Natural killer cell (primary cell): ENCODE results near the gene XIST. TPM values are rescaled to one million over a fixed set of nuclear protein-coding genes. Genes with fewer than 3 reads are reported as not detected.

Experiments
- ATAC-seq, 3 donors: fragments of 150-1000 bp in 2 of 3; fragments of 200-7000 bp in 1 of 3; cut with Tn5 transposase; 1 replicate in 1 of 3; 2 replicates in 2 of 3; pipeline ENCODE4 v1.10.0; 2021; ENCODE audit warnings: mild to moderate bottlenecking in 2 of 3, moderate library complexity in 2 of 3
- DNase-seq, 2 donors: peaks; one replicate each; pipeline versions ENCODE4 v3.0.0 to v3.0.0-alpha.2; 2013 to 2021; ENCODE audit warnings: mixed read lengths in 1 of 2
- H3K27ac ChIP-seq: one replicate; pipeline ENCODE4 v1.5.1; 2013; ENCODE audit warnings: mild to moderate bottlenecking, low read length
- H3K27me3 ChIP-seq: one replicate; pipeline ENCODE4 v1.6.1; 2013; ENCODE audit warnings: low read length; ENCODE audit not compliant: control insufficient read depth, insufficient read depth
- H3K36me3 ChIP-seq: one replicate; pipeline ENCODE4 v1.6.1; 2013; ENCODE audit warnings: low read length; ENCODE audit not compliant: control insufficient read depth, insufficient read depth
- H3K4me1 ChIP-seq: one replicate; pipeline ENCODE4 v1.6.1; 2013; ENCODE audit warnings: low read length; ENCODE audit not compliant: control insufficient read depth, insufficient read depth
- H3K4me3 ChIP-seq: one replicate; pipeline ENCODE4 v1.5.1; 2013; ENCODE audit warnings: low read length
- H3K9me3 ChIP-seq: one replicate; pipeline ENCODE4 v1.6.1; 2013; ENCODE audit warnings: low read length; ENCODE audit not compliant: control insufficient read depth, insufficient read depth
- H3K27ac Mint-ChIP-seq, 2 donors: one replicate each; pipeline ENCODE4 v1.8.0; 2022; ENCODE audit warnings: mild to moderate bottlenecking in 2 of 2, mixed read lengths in 2 of 2, moderate library complexity in 1 of 2
- H3K27me3 Mint-ChIP-seq, 2 donors: one replicate each; pipeline ENCODE4 v1.8.0; 2022; ENCODE audit warnings: low read depth in 2 of 2, mixed read lengths in 2 of 2
- H3K36me3 Mint-ChIP-seq: one replicate; pipeline ENCODE4 v1.8.0; 2022; ENCODE audit warnings: mixed read lengths
- H3K4me1 Mint-ChIP-seq, 2 donors: one replicate each; pipeline ENCODE4 v1.8.0; 2022; ENCODE audit warnings: mixed read lengths in 2 of 2
- H3K4me3 Mint-ChIP-seq: one replicate; pipeline ENCODE4 v1.8.0; 2022; ENCODE audit warnings: mild to moderate bottlenecking, moderate library complexity, mixed read lengths
- H3K9me3 Mint-ChIP-seq, 2 donors: one replicate each; pipeline ENCODE4 v1.8.0; 2022; ENCODE audit warnings: mixed read lengths in 2 of 2
- CTCF ChIP-seq: fragments of 200-600 bp; IDR thresholded peaks from one replicate; pipeline ENCODE4 v1.8.0; 2022; ENCODE audit warnings: antibody characterized with exemption
- WGBS: methylation state at CpG from one replicate; pipeline ENCODE4 v1.1.7; 2013; ENCODE audit warnings: missing lambda C conversion rate; ENCODE audit not compliant: insufficient coverage; 5-methylcytosine and 5-hydroxymethylcytosine counted together
- intact Hi-C: fragments of 100-400 bp; cut with micrococcal nuclease; formaldehyde crosslinking; loops from one replicate; pipeline ENCODE4 v1.14.2; 2022
- total RNA-seq, 4 donors: library from RNA; stranded (reverse); fragments of 120-200 nt in 1 of 4; gene quantifications; one replicate each; pipeline versions ENCODE4 v1.2.3 to v1.2.4, GENCODE V29; 2013 to 2022

XIST gene
- total RNA-seq, 3 donors from 2014 or later (not counting 1 experiment from before 2014, with no cell fraction given), result 0.15 to 505 TPM; not detected in 1

GRCh38 chrX:73830489-73831414, 21.8 kb downstream of the XIST start:
- no peak overlapping the region for H3K27ac Mint-ChIP-seq
- no peaks in the 10 kb centered on the region for H3K36me3 ChIP-seq
- no peak for TF ChIP-seq CTCF
- H3K4me3 Mint-ChIP-seq, result no peak overlapping the region
- no peaks in the 10 kb centered on the region for H3K36me3 Mint-ChIP-seq
- H3K4me3 ChIP-seq, result no peak overlapping the region
- intact Hi-C loops, result no loop called here
- no peak overlapping the region for H3K27ac ChIP-seq
- 87% methylated on average over 5 of the region's 9 CpGs for WGBS
- DNase-seq (no peak), ATAC-seq (no peak)
- H3K4me1 ChIP-seq, result no peaks in the 10 kb centered on the region
- no peaks in the 10 kb centered on the region for H3K27me3 Mint-ChIP-seq
- no peaks in the 10 kb centered on the region for H3K27me3 ChIP-seq
- H3K4me1 Mint-ChIP-seq, result peaks cover 0 to 29% of the 10 kb centered on the region in 2 donors
- H3K9me3 Mint-ChIP-seq, result no peaks in the 10 kb centered on the region
- no peaks in the 10 kb centered on the region for H3K9me3 ChIP-seq

GRCh38 chrX:73829890-73830466, 22.5 kb downstream of the XIST start:
- H3K27ac ChIP-seq, result no peak overlapping the region
- ATAC-seq (no peak), DNase-seq (no peak)
- no peaks in the 10 kb centered on the region for H3K9me3 ChIP-seq
- no peaks in the 10 kb centered on the region for H3K27me3 ChIP-seq
- Mint-ChIP-seq H3K27me3 (no peaks in the 10 kb centered on the region), H3K9me3 (no peaks in the 10 kb centered on the region), H3K4me3 (no peak overlapping the region), H3K4me1 (peaks cover 0 to 29% of the 10 kb centered on the region in 2 donors), H3K36me3 (no peaks in the 10 kb centered on the region), H3K27ac (no peak overlapping the region)
- no peak for TF ChIP-seq CTCF
- intact Hi-C loops, result no loop called here
- 93% methylated on average over 4 of the region's 5 CpGs for WGBS
- H3K4me1 ChIP-seq, result no peaks in the 10 kb centered on the region
- no peaks in the 10 kb centered on the region for H3K36me3 ChIP-seq
- no peak overlapping the region for H3K4me3 ChIP-seq

GRCh38 chrX:73828080-73828720, 24.3 kb downstream of the XIST start:
- Histone ChIP-seq H3K4me1 (no peaks in the 10 kb centered on the region), H3K9me3 (no peaks in the 10 kb centered on the region), H3K4me3 (no peak overlapping the region), H3K27me3 (no peaks in the 10 kb centered on the region), H3K36me3 (no peaks in the 10 kb centered on the region), H3K27ac (no peak overlapping the region)
- Mint-ChIP-seq H3K27ac (no peak overlapping the region), H3K27me3 (no peaks in the 10 kb centered on the region), H3K9me3 (no peaks in the 10 kb centered on the region), H3K4me1 (peaks cover 0 to 17% of the 10 kb centered on the region in 2 donors), H3K4me3 (no peak overlapping the region), H3K36me3 (peaks cover 6% of the 10 kb centered on the region)
- TF ChIP-seq CTCF, result no peak
- DNase-seq, result no peak
- 100% methylated on average over 1 of the region's 2 CpGs for WGBS
- ATAC-seq, result no peak
- intact Hi-C loops, result no loop called here
